ENCODE results near the gene ETF1.

The ETF1 gene

GRCh38 chr5:138564242-138564641 is 21.2 kb upstream of the ETF1 start:
- H3K4me3 ChIP-seq (replicated peaks; ENCODE audit: low read depth, low read length), result no peak overlapping the region
- no peak for TF ChIP-seq CTCF (IDR thresholded peaks at IDR 0.05; ENCODE audit: low read length, missing control alignments)
- no peak for DNase-seq (ENCODE audit: low read depth)

DNA sequence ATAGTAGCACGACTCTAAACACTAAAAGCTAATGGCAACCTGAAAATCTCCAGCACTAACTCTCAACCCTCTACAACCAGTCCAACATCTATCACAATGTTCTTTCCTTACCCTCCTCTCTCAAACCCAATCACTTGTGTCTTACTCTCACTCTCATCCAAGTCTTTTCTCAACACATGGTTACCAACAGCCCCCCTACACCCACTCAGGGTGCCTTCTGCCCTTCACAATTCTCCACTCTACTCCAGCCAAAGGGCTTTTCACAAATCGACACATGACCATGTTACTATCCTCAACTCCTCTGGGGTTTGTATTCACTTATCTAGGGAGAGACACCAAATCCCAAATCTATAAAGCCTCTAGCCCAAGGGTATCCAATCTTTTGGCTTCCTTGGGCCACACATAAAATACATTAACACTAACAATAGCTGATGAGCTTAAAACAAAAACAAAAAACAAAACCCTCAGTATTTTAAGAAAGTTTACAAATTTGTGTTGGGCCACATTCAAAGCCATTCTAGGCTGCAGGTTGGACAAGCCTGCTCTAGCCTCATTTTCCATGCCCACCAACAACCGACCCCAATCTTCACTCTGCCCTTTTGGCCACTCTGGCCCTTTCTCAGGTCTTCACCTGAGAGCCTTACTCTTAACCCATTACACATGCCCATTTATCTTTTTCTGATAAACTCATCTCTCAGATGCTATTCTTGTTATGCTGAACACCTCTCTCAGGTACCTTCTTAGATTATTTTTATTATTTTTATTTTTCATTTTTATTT is 20.5 kb upstream of the ETF1 start:
- no peak for TF ChIP-seq CTCF (IDR thresholded peaks at IDR 0.05; ENCODE audit: low read length, missing control alignments)
- H3K4me3 ChIP-seq (replicated peaks; ENCODE audit: low read depth, low read length), result no peak overlapping the region
- no peak for DNase-seq (ENCODE audit: low read depth)

DNA sequence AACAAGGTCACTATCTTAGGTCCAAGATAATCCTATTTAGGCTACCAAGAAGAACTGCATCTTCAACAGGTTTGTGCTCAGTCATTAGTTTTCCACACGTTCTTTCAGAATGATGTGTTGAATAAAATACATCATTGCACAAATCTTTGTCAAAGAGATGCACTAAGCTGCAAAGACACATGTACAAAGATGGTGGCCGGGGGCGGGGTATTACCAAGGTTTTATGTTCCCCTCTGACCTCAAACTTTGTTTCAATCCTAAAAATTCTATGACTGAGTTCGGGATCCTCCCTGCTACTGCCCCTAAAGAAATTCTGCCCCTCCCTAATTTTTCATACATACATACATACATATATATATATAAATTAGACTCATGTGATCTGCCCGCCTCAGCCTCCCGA is 17.9 kb upstream of the ETF1 start:
- no peak for DNase-seq (ENCODE audit: low read depth)
- H3K4me3 ChIP-seq (replicated peaks; ENCODE audit: low read depth, low read length), result no peak overlapping the region
- TF ChIP-seq CTCF (IDR thresholded peaks at IDR 0.05; ENCODE audit: low read length, missing control alignments), result no peak

DNA sequence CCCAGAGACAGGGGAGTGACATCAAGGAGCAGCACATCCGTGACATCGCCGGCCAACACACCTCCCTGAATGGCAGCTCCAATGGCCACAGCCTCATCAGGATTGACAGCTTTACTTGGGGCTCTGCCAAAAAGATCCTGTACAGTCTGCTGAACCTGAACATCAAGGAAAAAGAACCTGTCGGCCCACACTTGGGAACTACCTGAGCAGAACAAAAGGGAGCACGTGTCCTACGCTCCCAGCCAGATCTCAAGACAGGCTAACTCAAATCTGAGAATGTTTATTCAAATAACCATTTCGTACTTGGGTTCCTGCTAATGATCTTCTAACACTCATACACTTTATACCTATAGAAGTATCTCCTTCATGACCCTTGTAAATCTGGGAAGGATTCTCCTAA is 16.9 kb upstream of the ETF1 start:
- no peak for DNase-seq (ENCODE audit: low read depth)
- TF ChIP-seq CTCF (IDR thresholded peaks at IDR 0.05; ENCODE audit: low read length, missing control alignments), result no peak
- no peak overlapping the region for H3K4me3 ChIP-seq (replicated peaks; ENCODE audit: low read depth, low read length)

DNA sequence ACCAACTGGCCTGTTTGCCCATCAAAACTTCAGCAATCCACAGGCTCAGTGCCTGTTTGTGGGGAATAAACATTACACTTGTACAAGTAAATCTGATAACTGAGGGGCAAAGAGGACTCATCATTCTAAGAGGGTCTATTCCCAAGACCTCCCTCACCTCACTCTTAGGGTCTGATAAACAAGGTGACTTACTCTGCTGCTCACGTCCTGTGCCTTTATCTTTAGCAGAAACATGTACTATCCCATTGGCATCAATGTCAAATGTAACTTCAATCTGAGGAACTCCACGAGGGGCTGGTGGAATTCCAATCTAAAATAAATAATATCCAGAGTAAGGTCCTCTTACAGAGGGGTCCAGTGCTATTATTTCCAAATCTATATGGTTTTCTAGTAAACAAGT is 14.6 kb upstream of the ETF1 start:
- H3K4me3 ChIP-seq (replicated peaks; ENCODE audit: low read depth, low read length), result no peak overlapping the region
- DNase-seq (ENCODE audit: low read depth), result no peak
- TF ChIP-seq CTCF (IDR thresholded peaks at IDR 0.05; ENCODE audit: low read length, missing control alignments), result no peak

DNA sequence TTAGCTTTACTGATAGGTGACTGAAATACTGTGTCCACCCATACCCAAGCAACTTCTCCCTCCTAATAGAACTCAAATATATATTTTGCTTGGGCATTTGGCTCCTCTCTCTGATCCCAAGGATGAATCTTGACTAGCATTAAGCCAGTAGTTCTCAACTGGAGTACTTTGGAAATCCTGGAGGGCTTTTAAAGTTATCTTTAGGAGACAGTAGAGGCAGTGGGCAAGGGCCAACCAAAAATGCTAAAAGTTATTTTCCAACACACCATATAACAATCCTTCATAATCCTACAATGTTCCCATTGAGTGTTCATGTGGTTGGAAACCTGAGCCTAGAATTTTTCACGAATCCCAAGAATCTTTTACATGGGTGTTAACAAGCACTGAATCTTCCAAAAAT is 11.1 kb upstream of the ETF1 start:
- no peak overlapping the region for H3K4me3 ChIP-seq (replicated peaks; ENCODE audit: low read depth, low read length)
- TF ChIP-seq CTCF (IDR thresholded peaks at IDR 0.05; ENCODE audit: low read length, missing control alignments), result no peak
- no peak for DNase-seq (ENCODE audit: low read depth)
